HEK293 (cell line): ENCODE data around the gene MYLK2.

Experiments
- CTCF ChIA-PET: fragments of 350-600 bp; formaldehyde crosslinking; extraction: SDS; loops from one replicate; lab custom pipeline; 2021; ENCODE audit warnings: antibody characterized with exemption; lab: Yijun Ruan, JAX
- POLR2A ChIA-PET: fragments of 300-600 bp; formaldehyde crosslinking; extraction: SDS; loops from one replicate; lab custom pipeline; 2020; ENCODE audit warnings: antibody characterized with exemption, inconsistent platforms; lab: Yijun Ruan, JAX
- H3K27ac ChIP-seq: fragments of 200-500 bp; sonication (Bioruptor generic); 2 replicates; pipeline ENCODE4 v1.5.1; 2014; ENCODE audit warnings: low read depth, low read length, control low read depth, inconsistent platforms; ENCODE audit errors: extremely low read depth
- H3K36me3 ChIP-seq, 2 experiments: fragments of 200-500 bp in 1 of 2; sonication (Bioruptor generic) in 1 of 2; 1 replicate in 1 of 2; 2 replicates in 1 of 2; pipeline ENCODE4 v1.5.1; 2014 to 2017; ENCODE audit warnings: inconsistent platforms in 2 of 2, low read length in 2 of 2; ENCODE audit not compliant: control insufficient read depth in 2 of 2, insufficient read depth in 1 of 2
- H3K4me1 ChIP-seq: fragments of 200-500 bp; sonication (Bioruptor generic); 2 replicates; pipeline ENCODE4 v1.5.1; 2014; ENCODE audit warnings: mild to moderate bottlenecking, low read length, inconsistent platforms; ENCODE audit not compliant: control insufficient read depth, insufficient read depth
- H3K4me3 ChIP-seq: 2 replicates; pipeline ENCODE4 v1.5.1; 2011; ENCODE audit warnings: low read depth, mild to moderate bottlenecking, control low read depth, low read length, moderate library complexity
- H3K9me3 ChIP-seq: fragments of 200-500 bp; sonication (Bioruptor generic); 2 replicates; pipeline ENCODE4 v1.5.1; 2014; ENCODE audit warnings: low read depth, low read length, inconsistent platforms; ENCODE audit not compliant: control insufficient read depth, insufficient read depth
- BCL11A ChIP-seq: fragments of 450-650 bp; formaldehyde crosslinking; IDR thresholded peaks from 2 replicates; pipeline ENCODE4 v1.5.1; 2016; ENCODE audit warnings: low read depth, missing biosample characterization, missing genetic modification characterization
- GLIS1 ChIP-seq: fragments of 450-650 bp; formaldehyde crosslinking; IDR thresholded peaks from 2 replicates; pipeline ENCODE4 v1.5.1; 2016; ENCODE audit warnings: missing biosample characterization, missing genetic modification characterization
- KLF9 ChIP-seq: fragments of 450-650 bp; formaldehyde crosslinking; IDR thresholded peaks from 2 replicates; pipeline ENCODE4 v1.5.1; 2016; ENCODE audit warnings: missing biosample characterization, missing genetic modification characterization, low read depth
- SCRT2 ChIP-seq: fragments of 450-650 bp; formaldehyde crosslinking; IDR thresholded peaks from 2 replicates; pipeline ENCODE4 v1.5.1; 2016; ENCODE audit warnings: missing biosample characterization, missing genetic modification characterization
- SP3 ChIP-seq: fragments of 450-650 bp; formaldehyde crosslinking; IDR thresholded peaks from 2 replicates; pipeline ENCODE4 v1.5.1; 2016; ENCODE audit warnings: missing biosample characterization, missing genetic modification characterization
- YY2 ChIP-seq: fragments of 450-650 bp; formaldehyde crosslinking; IDR thresholded peaks from 2 replicates; pipeline ENCODE4 v1.5.1; 2016; ENCODE audit warnings: missing biosample characterization, missing genetic modification characterization
- ZBTB48 ChIP-seq: fragments of 450-650 bp; formaldehyde crosslinking; IDR thresholded peaks from 2 replicates; pipeline ENCODE4 v1.5.1; 2016; ENCODE audit warnings: missing biosample characterization, missing genetic modification characterization
- ZBTB8A ChIP-seq: fragments of 450-650 bp; formaldehyde crosslinking; IDR thresholded peaks from 2 replicates; pipeline ENCODE4 v1.5.1; 2016; ENCODE audit warnings: missing biosample characterization, missing genetic modification characterization
- ZIC2 ChIP-seq: fragments of 450-650 bp; formaldehyde crosslinking; IDR thresholded peaks from 2 replicates; pipeline ENCODE4 v1.5.1; 2016; ENCODE audit warnings: missing biosample characterization, missing genetic modification characterization
- ZNF10 ChIP-seq: fragments of 450-650 bp; formaldehyde crosslinking; IDR thresholded peaks from 2 replicates; pipeline ENCODE4 v1.5.1; 2017; ENCODE audit warnings: missing biosample characterization, missing genetic modification characterization
- ZNF132 ChIP-seq: fragments of 450-650 bp; formaldehyde crosslinking; IDR thresholded peaks from 2 replicates; pipeline ENCODE4 v1.5.1; 2017; ENCODE audit warnings: missing biosample characterization, missing genetic modification characterization, borderline replicate concordance
- ZNF169 ChIP-seq: fragments of 450-650 bp; formaldehyde crosslinking; IDR thresholded peaks from 2 replicates; pipeline ENCODE4 v1.5.1; 2016; ENCODE audit warnings: missing biosample characterization, missing genetic modification characterization
- ZNF174 ChIP-seq: fragments of 450-650 bp; formaldehyde crosslinking; IDR thresholded peaks from 2 replicates; pipeline ENCODE4 v1.5.0; 2017; ENCODE audit warnings: missing biosample characterization, mild to moderate bottlenecking, missing genetic modification characterization
- ZNF449 ChIP-seq: fragments of 450-650 bp; formaldehyde crosslinking; IDR thresholded peaks from 2 replicates; pipeline ENCODE4 v1.5.1; 2017; ENCODE audit warnings: missing biosample characterization, mild to moderate bottlenecking, missing genetic modification characterization, moderate library complexity
- ZNF529 ChIP-seq: fragments of 450-650 bp; formaldehyde crosslinking; IDR thresholded peaks from 2 replicates; pipeline ENCODE4 v1.5.1; 2017; ENCODE audit warnings: missing genetic modification characterization, missing biosample characterization; ENCODE audit not compliant: insufficient replicate concordance
- ZNF549 ChIP-seq: fragments of 450-650 bp; IDR thresholded peaks from 2 replicates; pipeline ENCODE4 v1.5.1; 2018; ENCODE audit warnings: missing biosample characterization, missing genetic modification characterization, mild to moderate bottlenecking, inconsistent platforms, moderate library complexity
- ZNF76 ChIP-seq: fragments of 450-650 bp; formaldehyde crosslinking; IDR thresholded peaks from 2 replicates; pipeline ENCODE4; 2016; ENCODE audit warnings: low read depth, missing biosample characterization, missing genetic modification characterization, borderline replicate concordance
- ZNF792 ChIP-seq: fragments of 450-650 bp; formaldehyde crosslinking; IDR thresholded peaks from 2 replicates; pipeline ENCODE4 v1.5.1; 2016; ENCODE audit warnings: missing biosample characterization, missing genetic modification characterization
- ZNF830 ChIP-seq: fragments of 450-650 bp; IDR thresholded peaks from 2 replicates; pipeline ENCODE4 v1.5.0; 2018; ENCODE audit warnings: missing biosample characterization, missing genetic modification characterization, low read depth, mild to moderate bottlenecking, moderate library complexity
- TF ChIP-seq, protein P1 (sequence below): fragments of 450-650 bp; formaldehyde crosslinking; IDR thresholded peaks from 2 replicates; pipeline ENCODE4 v1.5.1; 2017; ENCODE audit warnings: missing biosample characterization, missing genetic modification characterization
- TF ChIP-seq, protein P2 (sequence below): fragments of 450-650 bp; formaldehyde crosslinking; IDR thresholded peaks from 2 replicates; pipeline ENCODE4 v1.5.1; 2017; ENCODE audit warnings: missing biosample characterization, missing genetic modification characterization
- TF ChIP-seq, protein P3 (sequence below): fragments of 450-650 bp; formaldehyde crosslinking; IDR thresholded peaks from 2 replicates; pipeline ENCODE4 v1.5.1; 2016; ENCODE audit warnings: missing biosample characterization, missing genetic modification characterization

MYLK2 gene

GRCh38 chr20:31836853-31837608 lies 17.9 kb downstream of the MYLK2 start:
- Histone ChIP-seq H3K27ac (no peak overlapping the region), H3K36me3 (no peaks in the 10 kb centered on the region), H3K4me3 (no peak overlapping the region), H3K9me3 (no peaks in the 10 kb centered on the region), H3K4me1 (no peaks in the 10 kb centered on the region)
- CTCF ChIA-PET: interaction anchor here (0.6 to 8.4 kb wide), 8 partner anchors 10 to 194 kb away, joined by 3 to 87 read pairs (median 6); partner anchors contain the start of gene FOXS1
- TF ChIP-seq, protein P1, sequence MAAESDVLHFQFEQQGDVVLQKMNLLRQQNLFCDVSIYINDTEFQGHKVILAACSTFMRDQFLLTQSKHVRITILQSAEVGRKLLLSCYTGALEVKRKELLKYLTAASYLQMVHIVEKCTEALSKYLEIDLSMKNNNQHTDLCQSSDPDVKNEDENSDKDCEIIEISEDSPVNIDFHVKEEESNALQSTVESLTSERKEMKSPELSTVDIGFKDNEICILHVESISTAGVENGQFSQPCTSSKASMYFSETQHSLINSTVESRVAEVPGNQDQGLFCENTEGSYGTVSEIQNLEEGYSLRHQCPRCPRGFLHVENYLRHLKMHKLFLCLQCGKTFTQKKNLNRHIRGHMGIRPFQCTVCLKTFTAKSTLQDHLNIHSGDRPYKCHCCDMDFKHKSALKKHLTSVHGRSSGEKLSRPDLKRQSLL (tag by site-specific recombination): no peak
- no peak for TF ChIP-seq ZNF830 (tag by site-specific recombination)
- peak; percentile 86 for TF ChIP-seq GLIS1
- no peak for TF ChIP-seq ZNF10 (tag by site-specific recombination)
- POLR2A ChIA-PET: interaction anchor here (0.5 to 1.0 kb wide), 4 partner anchors 9 to 1580 kb away, joined by 3 to 7 read pairs (median 4); no protein-coding TSS in a partner anchor

- Histone ChIP-seq H3K9me3 (no peaks in the 10 kb centered on the region), H3K4me1 (no peaks in the 10 kb centered on the region), H3K36me3 (no peaks in the 10 kb centered on the region), H3K27ac (no peak overlapping the region), H3K4me3 (no peak overlapping the region)
- TF ChIP-seq, protein P2, sequence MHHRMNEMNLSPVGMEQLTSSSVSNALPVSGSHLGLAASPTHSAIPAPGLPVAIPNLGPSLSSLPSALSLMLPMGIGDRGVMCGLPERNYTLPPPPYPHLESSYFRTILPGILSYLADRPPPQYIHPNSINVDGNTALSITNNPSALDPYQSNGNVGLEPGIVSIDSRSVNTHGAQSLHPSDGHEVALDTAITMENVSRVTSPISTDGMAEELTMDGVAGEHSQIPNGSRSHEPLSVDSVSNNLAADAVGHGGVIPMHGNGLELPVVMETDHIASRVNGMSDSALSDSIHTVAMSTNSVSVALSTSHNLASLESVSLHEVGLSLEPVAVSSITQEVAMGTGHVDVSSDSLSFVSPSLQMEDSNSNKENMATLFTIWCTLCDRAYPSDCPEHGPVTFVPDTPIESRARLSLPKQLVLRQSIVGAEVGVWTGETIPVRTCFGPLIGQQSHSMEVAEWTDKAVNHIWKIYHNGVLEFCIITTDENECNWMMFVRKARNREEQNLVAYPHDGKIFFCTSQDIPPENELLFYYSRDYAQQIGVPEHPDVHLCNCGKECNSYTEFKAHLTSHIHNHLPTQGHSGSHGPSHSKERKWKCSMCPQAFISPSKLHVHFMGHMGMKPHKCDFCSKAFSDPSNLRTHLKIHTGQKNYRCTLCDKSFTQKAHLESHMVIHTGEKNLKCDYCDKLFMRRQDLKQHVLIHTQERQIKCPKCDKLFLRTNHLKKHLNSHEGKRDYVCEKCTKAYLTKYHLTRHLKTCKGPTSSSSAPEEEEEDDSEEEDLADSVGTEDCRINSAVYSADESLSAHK: no peak
- TF ChIP-seq GLIS1: peak; percentile 18; the same call in 1 of the 2 replicates
- TF ChIP-seq ZNF169 (tag by site-specific recombination): no peak
- peak; percentile 52 for TF ChIP-seq SCRT2 (tag by site-specific recombination)
- peak; percentile 23; the same call in 1 of the 2 replicates for TF ChIP-seq ZIC2 (tag by site-specific recombination)
- POLR2A ChIA-PET: interaction anchor here (0.6 to 2.2 kb wide), 4 partner anchors 10 to 1579 kb away, joined by 3 to 8 read pairs (median 6); no protein-coding TSS in a partner anchor
- CTCF ChIA-PET: interaction anchor here (0.8 to 8.4 kb wide), 7 partner anchors 9 to 193 kb away, joined by 3 to 87 read pairs (median 7); partner anchors contain the start of genes FOXS1 and PDRG1
Measured at GRCh38 chr20:31837896-31838397, 18.8 kb downstream of the MYLK2 start.

- POLR2A ChIA-PET: interaction anchor here (0.6 to 2.2 kb wide), 2 partner anchors 11 to 41 kb away, joined by 7 to 8 read pairs; no protein-coding TSS in a partner anchor
- CTCF ChIA-PET: interaction anchor here (1.1 to 8.4 kb wide), 5 partner anchors 8 to 192 kb away, joined by 3 to 87 read pairs (median 35); partner anchors contain the start of genes FOXS1 and PDRG1
- no peak for TF ChIP-seq YY2
- TF ChIP-seq SP3: no peak
- no peak for TF ChIP-seq ZBTB8A (tag by site-specific recombination)
- no peak for TF ChIP-seq ZNF449
- no peak for TF ChIP-seq ZNF132 (tag by site-specific recombination)
- TF ChIP-seq ZNF549 (tag by site-specific recombination): no peak
- TF ChIP-seq ZNF792 (tag by site-specific recombination): no peak
- TF ChIP-seq ZNF174 (tag by site-specific recombination): no peak
- no peak for TF ChIP-seq ZNF529 (tag by site-specific recombination)
- TF ChIP-seq BCL11A (tag by site-specific recombination): no peak
- TF ChIP-seq ZNF76 (tag by site-specific recombination): no peak
- TF ChIP-seq, protein P3, sequence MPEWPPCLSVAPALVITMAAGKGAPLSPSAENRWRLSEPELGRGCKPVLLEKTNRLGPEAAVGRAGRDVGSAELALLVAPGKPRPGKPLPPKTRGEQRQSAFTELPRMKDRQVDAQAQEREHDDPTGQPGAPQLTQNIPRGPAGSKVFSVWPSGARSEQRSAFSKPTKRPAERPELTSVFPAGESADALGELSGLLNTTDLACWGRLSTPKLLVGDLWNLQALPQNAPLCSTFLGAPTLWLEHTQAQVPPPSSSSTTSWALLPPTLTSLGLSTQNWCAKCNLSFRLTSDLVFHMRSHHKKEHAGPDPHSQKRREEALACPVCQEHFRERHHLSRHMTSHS (tag by site-specific recombination): no peak
- no peak for TF ChIP-seq ZBTB48 (tag by site-specific recombination)
- TF ChIP-seq KLF9 (tag by site-specific recombination): no peak
Measured at GRCh38 chr20:31838646-31839292, 19.6 kb downstream of the MYLK2 start.

More at GRCh38 chr20:31838646-31839292, 19.6 kb downstream of the MYLK2 start:
- H3K27ac ChIP-seq: no peak overlapping the region
- H3K9me3 ChIP-seq: no peaks in the 10 kb centered on the region
- H3K4me1 ChIP-seq: no peaks in the 10 kb centered on the region
- H3K36me3 ChIP-seq: no peaks in the 10 kb centered on the region
- H3K4me3 ChIP-seq: no peak overlapping the region
